HepG2 (cell line): ENCODE data around the gene SERPINB6. TPM values are rescaled to one million over a fixed set of nuclear protein-coding genes. Genes with fewer than 3 reads are reported as not detected.

Experiments
- CAMTA2 ChIP-seq: sonication (generic); formaldehyde crosslinking; IDR thresholded peaks from 2 replicates; pipeline ENCODE4 v1.4.0; 2020; ENCODE audit warnings: mild to moderate bottlenecking, missing genetic modification reagents, borderline replicate concordance
- CHD2 ChIP-seq: IDR thresholded peaks from 2 replicates; pipeline ENCODE4 v1.6.1; 2011; ENCODE audit warnings: low read depth, low read length, improper control_type of control experiment
- NR2F1 ChIP-seq, 2 experiments: fragments of 450-650 bp in 1 of 2; formaldehyde crosslinking in 1 of 2; IDR thresholded peaks; 2 replicates each; pipeline versions ENCODE4 v1.5.0 to v1.6.1; 2016 to 2020; ENCODE audit warnings: mild to moderate bottlenecking in 1 of 2, missing compliant biosample characterization in 1 of 2, missing genetic modification reagents in 1 of 2, moderate library complexity in 1 of 2
- PAWR ChIP-seq: sonication (generic); formaldehyde crosslinking; IDR thresholded peaks from 2 replicates; pipeline ENCODE4 v1.4.0; 2020; ENCODE audit warnings: missing genetic modification reagents, mild to moderate bottlenecking, borderline replicate concordance
- SAFB2 ChIP-seq: sonication (generic); formaldehyde crosslinking; IDR thresholded peaks from 2 replicates; pipeline ENCODE4 v1.5.1; 2020; ENCODE audit warnings: missing genetic modification reagents, low read depth, mild to moderate bottlenecking, borderline replicate concordance
- SRSF4 ChIP-seq: fragments of 200-400 bp; formaldehyde crosslinking; IDR thresholded peaks from one replicate; pipeline ENCODE4 v1.6.1; 2018; ENCODE audit warnings: mild to moderate bottlenecking, low read depth, low read length, moderate library complexity; ENCODE audit not compliant: poor library complexity, severe bottlenecking
- U2AF1 ChIP-seq: fragments of 200-400 bp; formaldehyde crosslinking; optimal IDR thresholded peaks from 2 replicates; pipeline ENCODE3; 2017; ENCODE audit warnings: mild to moderate bottlenecking, low read depth, low read length
- ZBTB38 ChIP-seq: sonication (generic); formaldehyde crosslinking; IDR thresholded peaks from 2 replicates; pipeline ENCODE4 v1.5.1; 2020; ENCODE audit warnings: mild to moderate bottlenecking, missing genetic modification reagents
- ZNF598 ChIP-seq: sonication (generic); formaldehyde crosslinking; IDR thresholded peaks from 2 replicates; pipeline ENCODE4 v1.5.1; 2020; ENCODE audit warnings: mild to moderate bottlenecking, missing genetic modification reagents, borderline replicate concordance
- ZNF768 ChIP-seq: sonication (generic); formaldehyde crosslinking; IDR thresholded peaks from 2 replicates; pipeline ENCODE4 v1.4.0; 2020; ENCODE audit warnings: missing genetic modification reagents
- ZNF775 ChIP-seq: sonication (generic); formaldehyde crosslinking; IDR thresholded peaks from 2 replicates; pipeline ENCODE4 v1.4.0; 2020; ENCODE audit warnings: missing genetic modification reagents, mild to moderate bottlenecking, moderate library complexity, borderline replicate concordance
- ZNF790 ChIP-seq: sonication (generic); formaldehyde crosslinking; IDR thresholded peaks from 2 replicates; pipeline ENCODE4 v1.8.0; 2022; ENCODE audit warnings: missing genetic modification reagents, mild to moderate bottlenecking, borderline replicate concordance
- polyA plus RNA-seq, 8 experiments: library from polyadenylated mRNA; depleted of rRNA in 3 of 8; stranded (reverse) in 7 of 8; unstranded in 1 of 8; fragments of >200 nt; fragmentation: Illumina TruSeq in 4 of 8; extraction: Trizol in 4 of 8; gene quantifications; 2 replicates each; pipeline versions ENCODE4 v1.2.1 to v1.2.3, GENCODE V29; 2011 to 2016; ENCODE audit warnings: low read depth in 4 of 8, missing spikeins in 1 of 8, mixed read lengths in 1 of 8; ENCODE audit not compliant: insufficient read depth in 1 of 8
- total RNA-seq, 5 experiments: library from RNA; depleted of rRNA; stranded (reverse); fragments of >200 nt; fragmentation: Illumina TruSeq; extraction: Trizol; gene quantifications; 2 replicates each; pipeline ENCODE4 v1.2.3, GENCODE V29; 2016; ENCODE audit warnings: low read depth in 1 of 5
- TF ChIP-seq, protein P1 (sequence below): sonication (generic); formaldehyde crosslinking; IDR thresholded peaks from 2 replicates; pipeline ENCODE4 v1.4.0; 2020; ENCODE audit warnings: missing genetic modification reagents, mild to moderate bottlenecking, borderline replicate concordance
- TF ChIP-seq, protein P2 (sequence below): sonication (generic); formaldehyde crosslinking; IDR thresholded peaks from 2 replicates; pipeline ENCODE4 v1.5.0; 2020; ENCODE audit warnings: mild to moderate bottlenecking, missing genetic modification reagents, borderline replicate concordance
- TF ChIP-seq, protein P3 (sequence below): sonication (generic); formaldehyde crosslinking; IDR thresholded peaks from 2 replicates; pipeline ENCODE4 v1.8.1; 2023; ENCODE audit warnings: mild to moderate bottlenecking, inconsistent platforms, moderate library complexity, missing genetic modification reagents, borderline replicate concordance
- TF ChIP-seq, protein P4 (sequence below): sonication (generic); formaldehyde crosslinking; IDR thresholded peaks from 2 replicates; pipeline ENCODE4 v1.4.0; 2020; ENCODE audit warnings: low read depth, missing genetic modification reagents

SERPINB6 gene
- total and polyA plus RNA-seq, 2 of the 13 experiments (the other 11 are each of a cell fraction or from before 2014, with no cell fraction given): 38.2 to 61.3 TPM

DNA sequence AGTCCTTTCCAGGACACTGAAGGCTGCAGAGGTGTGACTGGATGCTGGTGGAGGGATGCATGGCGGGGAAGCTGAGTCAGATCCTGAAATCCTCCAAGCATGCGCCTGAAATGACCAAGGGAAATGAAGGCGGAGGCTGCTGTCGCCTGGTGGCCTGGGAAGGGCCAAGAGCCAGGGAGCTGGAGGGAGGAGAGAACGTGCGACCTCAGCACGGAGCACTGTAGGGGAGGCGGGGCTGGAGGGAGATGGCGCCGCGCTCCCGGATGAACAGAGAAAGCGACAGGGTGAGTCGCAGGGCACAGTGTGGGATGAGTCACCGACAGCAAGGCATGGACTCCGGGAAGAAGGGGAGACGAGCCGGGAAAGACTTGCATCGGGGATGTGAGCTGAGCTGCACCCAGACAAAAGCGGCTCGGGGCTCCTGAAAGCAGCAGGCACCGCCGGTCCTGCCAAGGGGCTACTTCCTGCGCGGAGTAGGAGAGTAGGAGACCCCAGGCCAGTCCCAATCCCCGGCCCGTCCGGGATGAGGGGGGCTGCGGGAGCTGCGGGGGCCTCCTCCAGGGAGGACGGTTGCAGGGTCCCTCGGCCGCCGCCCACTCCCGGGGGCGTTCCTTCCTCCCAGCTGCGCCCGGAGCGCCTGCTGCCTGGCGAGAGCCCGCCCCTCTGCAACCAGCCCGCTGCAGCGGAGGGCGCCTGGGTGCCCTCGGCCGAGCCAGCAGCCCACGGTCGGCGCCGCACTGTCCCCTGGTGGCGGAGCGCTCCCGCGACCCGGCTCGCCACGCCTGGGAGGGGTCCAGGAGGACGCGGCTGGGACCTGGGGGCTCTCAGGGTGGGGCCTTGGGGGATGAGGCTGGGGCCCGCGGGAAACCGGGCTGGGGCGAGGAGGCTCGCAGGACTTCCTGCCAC is 17.3 kb upstream of the SERPINB6 start (continued):
- TF ChIP-seq ZNF790 (CRISPR knock-in tag) (peak; percentile 97), ZNF768 (CRISPR knock-in tag) (peak; percentile 74; the same call in 1 of the 2 replicates), NR2F1 (CRISPR knock-in tag; IDR thresholded peaks at IDR 0.05) (no peak), ZBTB38 (peak; percentile 42; the same call in 1 of the 2 replicates), SAFB2 (CRISPR knock-in tag) (peak; percentile 99), ZNF775 (CRISPR knock-in tag) (peak; percentile 46; the same call in 1 of the 2 replicates), SRSF4 (no peak), ZNF598 (CRISPR knock-in tag) (peak; percentile 89; the same call in 1 of the 2 replicates), CAMTA2 (CRISPR knock-in tag) (peak; percentile 50; the same call in 1 of the 2 replicates), U2AF1 (no peak), PAWR (CRISPR knock-in tag) (no peak), CHD2 (peak; percentile 12; the same call in 1 of the 2 replicates)
- TF ChIP-seq, protein P1, sequence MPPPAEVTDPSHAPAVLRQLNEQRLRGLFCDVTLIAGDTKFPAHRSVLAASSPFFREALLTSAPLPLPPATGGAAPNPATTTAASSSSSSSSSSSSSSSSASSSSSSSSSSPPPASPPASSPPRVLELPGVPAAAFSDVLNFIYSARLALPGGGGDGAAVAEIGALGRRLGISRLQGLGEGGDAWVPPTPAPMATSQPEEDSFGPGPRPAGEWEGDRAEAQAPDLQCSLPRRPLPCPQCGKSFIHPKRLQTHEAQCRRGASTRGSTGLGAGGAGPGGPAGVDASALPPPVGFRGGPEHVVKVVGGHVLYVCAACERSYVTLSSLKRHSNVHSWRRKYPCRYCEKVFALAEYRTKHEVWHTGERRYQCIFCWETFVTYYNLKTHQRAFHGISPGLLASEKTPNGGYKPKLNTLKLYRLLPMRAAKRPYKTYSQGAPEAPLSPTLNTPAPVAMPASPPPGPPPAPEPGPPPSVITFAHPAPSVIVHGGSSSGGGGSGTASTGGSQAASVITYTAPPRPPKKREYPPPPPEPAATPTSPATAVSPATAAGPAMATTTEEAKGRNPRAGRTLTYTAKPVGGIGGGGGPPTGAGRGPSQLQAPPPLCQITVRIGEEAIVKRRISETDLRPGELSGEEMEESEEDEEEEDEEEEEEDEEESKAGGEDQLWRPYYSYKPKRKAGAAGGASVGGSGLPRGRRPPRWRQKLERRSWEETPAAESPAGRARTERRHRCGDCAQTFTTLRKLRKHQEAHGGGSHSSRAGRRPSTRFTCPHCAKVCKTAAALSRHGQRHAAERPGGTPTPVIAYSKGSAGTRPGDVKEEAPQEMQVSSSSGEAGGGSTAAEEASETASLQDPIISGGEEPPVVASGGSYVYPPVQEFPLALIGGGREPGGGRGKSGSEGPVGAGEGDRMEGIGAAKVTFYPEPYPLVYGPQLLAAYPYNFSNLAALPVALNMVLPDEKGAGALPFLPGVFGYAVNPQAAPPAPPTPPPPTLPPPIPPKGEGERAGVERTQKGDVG (CRISPR knock-in tag): peak; percentile 47; the same call in 1 of the 2 replicates
- TF ChIP-seq, protein P2, sequence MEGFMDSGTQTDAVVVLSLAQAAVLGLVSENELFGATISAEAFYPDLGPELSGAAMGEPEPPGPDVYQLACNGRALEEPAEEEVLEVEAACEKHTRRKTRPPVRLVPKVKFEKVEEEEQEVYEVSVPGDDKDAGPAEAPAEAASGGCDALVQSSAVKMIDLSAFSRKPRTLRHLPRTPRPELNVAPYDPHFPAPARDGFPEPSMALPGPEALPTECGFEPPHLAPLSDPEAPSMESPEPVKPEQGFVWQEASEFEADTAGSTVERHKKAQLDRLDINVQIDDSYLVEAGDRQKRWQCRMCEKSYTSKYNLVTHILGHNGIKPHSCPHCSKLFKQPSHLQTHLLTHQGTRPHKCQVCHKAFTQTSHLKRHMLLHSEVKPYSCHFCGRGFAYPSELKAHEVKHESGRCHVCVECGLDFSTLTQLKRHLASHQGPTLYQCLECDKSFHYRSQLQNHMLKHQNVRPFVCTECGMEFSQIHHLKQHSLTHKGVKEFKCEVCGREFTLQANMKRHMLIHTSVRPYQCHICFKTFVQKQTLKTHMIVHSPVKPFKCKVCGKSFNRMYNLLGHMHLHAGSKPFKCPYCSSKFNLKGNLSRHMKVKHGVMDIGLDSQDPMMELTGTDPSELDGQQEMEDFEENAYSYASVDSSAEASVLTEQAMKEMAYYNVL (CRISPR knock-in tag): peak; percentile 81; the same call in 1 of the 2 replicates
- TF ChIP-seq, protein P3, sequence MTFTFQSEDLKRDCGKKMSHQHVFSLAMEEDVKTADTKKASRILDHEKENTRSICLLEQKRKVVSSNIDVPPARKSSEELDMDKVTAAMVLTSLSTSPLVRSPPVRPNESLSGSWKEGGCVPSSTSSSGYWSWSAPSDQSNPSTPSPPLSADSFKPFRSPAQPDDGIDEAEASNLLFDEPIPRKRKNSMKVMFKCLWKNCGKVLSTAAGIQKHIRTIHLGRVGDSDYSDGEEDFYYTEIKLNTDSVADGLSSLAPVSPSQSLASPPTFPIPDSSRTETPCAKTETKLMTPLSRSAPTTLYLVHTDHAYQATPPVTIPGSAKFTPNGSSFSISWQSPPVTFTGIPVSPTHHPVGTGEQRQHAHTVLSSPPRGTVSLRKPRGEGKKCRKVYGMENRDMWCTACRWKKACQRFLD (CRISPR knock-in tag): peak; percentile 69; the same call in 1 of the 2 replicates
- TF ChIP-seq, protein P4, sequence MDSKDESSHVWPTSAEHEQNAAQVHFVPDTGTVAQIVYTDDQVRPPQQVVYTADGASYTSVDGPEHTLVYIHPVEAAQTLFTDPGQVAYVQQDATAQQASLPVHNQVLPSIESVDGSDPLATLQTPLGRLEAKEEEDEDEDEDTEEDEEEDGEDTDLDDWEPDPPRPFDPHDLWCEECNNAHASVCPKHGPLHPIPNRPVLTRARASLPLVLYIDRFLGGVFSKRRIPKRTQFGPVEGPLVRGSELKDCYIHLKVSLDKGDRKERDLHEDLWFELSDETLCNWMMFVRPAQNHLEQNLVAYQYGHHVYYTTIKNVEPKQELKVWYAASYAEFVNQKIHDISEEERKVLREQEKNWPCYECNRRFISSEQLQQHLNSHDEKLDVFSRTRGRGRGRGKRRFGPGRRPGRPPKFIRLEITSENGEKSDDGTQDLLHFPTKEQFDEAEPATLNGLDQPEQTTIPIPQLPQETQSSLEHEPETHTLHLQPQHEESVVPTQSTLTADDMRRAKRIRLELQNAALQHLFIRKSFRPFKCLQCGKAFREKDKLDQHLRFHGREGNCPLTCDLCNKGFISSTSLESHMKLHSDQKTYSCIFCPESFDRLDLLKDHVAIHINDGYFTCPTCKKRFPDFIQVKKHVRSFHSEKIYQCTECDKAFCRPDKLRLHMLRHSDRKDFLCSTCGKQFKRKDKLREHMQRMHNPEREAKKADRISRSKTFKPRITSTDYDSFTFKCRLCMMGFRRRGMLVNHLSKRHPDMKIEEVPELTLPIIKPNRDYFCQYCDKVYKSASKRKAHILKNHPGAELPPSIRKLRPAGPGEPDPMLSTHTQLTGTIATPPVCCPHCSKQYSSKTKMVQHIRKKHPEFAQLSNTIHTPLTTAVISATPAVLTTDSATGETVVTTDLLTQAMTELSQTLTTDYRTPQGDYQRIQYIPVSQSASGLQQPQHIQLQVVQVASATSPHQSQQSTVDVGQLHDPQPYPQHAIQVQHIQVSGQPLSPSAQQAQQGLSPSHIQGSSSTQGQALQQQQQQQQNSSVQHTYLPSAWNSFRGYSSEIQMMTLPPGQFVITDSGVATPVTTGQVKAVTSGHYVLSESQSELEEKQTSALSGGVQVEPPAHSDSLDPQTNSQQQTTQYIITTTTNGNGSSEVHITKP (CRISPR knock-in tag): peak; percentile 95
